ENCODE results near the gene QRICH1.

GRCh38 chr3:49120438-49121131 lies 26.7 kb upstream of the QRICH1 start, which contains the start of gene USP19:
- peak in 2 of 5 experiments; percentile 18 to 29 for TF ChIP-seq CTCF (IDR thresholded peaks at IDR 0.05)
- TF ChIP-seq EP300 (IDR thresholded peaks at IDR 0.05): peak; percentile 91 to 93
- TF ChIP-seq POLR2A (IDR thresholded peaks at IDR 0.05): peak; percentile 36 to 62
